ENCODE data around the gene OR10J5.
"Not testable (repeated sequence)": the region's sequence is repeated elsewhere in the genome, so short reads cannot be mapped to it uniquely, and the experiment has no call there.

GRCh38 chr1:159494513-159495210 lies 41.1 kb downstream of the OR10J5 start:
- TF ChIP-seq ZNF549 (tag by site-specific recombination; IDR thresholded peaks at IDR 0.05); ZNF274 (IDR thresholded peaks at IDR 0.05; ENCODE audit: low read length); ZNF274 (tag by site-specific recombination; IDR thresholded peaks at IDR 0.05; ENCODE audit: borderline replicate concordance); CTCF (tag by site-specific recombination; IDR thresholded peaks at IDR 0.05); GFI1B (tag by site-specific recombination; IDR thresholded peaks at IDR 0.05); ZNF785 (tag by site-specific recombination; IDR thresholded peaks at IDR 0.05); REST (tag by site-specific recombination; IDR thresholded peaks at IDR 0.05); ZBTB44 (tag by site-specific recombination; IDR thresholded peaks at IDR 0.05); ZNF280D (tag by site-specific recombination; IDR thresholded peaks at IDR 0.05): not testable (repeated sequence)
